LNCAP (cell line): ENCODE results near the gene LIX1.

Experiments
- CTCF ChIP-seq: fragments of 450-650 bp; IDR thresholded peaks from 2 replicates; pipeline ENCODE4 v1.5.1; 2017; ENCODE audit warnings: mild to moderate bottlenecking

LIX1 gene

GRCh38 chr5:97097326-97098230 lies 44.8 kb downstream of the LIX1 start:
- no peak for TF ChIP-seq CTCF

DNA sequence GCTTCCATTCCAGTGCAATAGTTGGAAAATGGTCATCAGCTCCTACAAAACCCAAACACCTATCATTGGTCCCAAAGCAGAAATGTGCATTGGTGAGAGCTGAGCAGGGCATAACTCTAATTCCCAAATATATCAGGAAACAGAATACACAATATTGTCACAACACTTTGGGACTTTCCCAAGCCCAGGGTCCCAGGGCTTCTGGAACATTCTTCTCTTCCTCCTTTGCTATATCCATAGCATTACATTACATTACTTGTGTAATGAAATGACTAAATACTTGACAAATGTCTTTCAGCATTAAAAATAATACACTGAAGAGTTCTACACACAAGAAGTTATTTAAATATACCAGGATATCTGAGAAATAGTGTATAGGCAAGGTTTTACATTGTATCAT lies 45.6 kb downstream of the LIX1 start:
- TF ChIP-seq CTCF, result no peak

GRCh38 chr5:97096191-97096590 lies 46.2 kb downstream of the LIX1 start:
- TF ChIP-seq CTCF, result no peak

- TF ChIP-seq CTCF, result no peak
Measured at GRCh38 chr5:97095318-97095732, 47.1 kb downstream of the LIX1 start.

DNA sequence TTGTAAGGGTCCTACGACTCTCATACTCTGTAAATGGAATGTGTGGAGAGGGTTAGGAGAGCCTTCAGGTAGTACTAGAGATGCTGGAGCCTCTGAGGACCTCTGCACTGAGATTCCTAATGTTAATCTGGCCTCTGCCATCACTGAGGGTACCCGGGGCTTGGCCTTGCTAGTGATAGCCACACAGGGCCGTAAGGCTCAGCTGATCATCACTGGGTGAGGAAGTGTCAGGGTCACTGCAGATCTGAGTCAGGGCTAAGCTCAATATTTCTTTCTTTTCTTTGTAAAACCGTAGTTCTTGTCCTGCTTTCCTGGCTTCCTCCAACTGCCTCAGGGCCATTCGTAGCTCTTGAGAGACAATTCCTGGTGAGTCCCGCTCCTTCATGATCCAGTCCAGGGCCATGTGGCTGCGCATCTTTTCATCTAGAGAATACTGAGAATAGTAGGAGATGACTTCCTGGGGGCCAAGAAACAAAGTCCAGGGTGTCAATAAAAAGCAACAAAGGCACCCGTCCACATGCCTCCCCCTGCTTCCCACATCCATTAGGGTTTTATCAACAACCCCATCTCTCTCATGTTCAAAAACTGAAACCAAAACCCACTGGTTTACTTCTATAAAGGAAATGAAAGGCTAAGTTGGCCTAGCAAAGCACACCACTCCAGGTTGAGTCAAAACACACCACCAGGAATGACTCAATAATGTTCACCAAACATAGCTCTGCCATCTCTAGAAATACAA lies 47.7 kb downstream of the LIX1 start:
- no peak for TF ChIP-seq CTCF

GRCh38 chr5:97093193-97093592 lies 49.2 kb downstream of the LIX1 start:
- TF ChIP-seq CTCF, result no peak

DNA sequence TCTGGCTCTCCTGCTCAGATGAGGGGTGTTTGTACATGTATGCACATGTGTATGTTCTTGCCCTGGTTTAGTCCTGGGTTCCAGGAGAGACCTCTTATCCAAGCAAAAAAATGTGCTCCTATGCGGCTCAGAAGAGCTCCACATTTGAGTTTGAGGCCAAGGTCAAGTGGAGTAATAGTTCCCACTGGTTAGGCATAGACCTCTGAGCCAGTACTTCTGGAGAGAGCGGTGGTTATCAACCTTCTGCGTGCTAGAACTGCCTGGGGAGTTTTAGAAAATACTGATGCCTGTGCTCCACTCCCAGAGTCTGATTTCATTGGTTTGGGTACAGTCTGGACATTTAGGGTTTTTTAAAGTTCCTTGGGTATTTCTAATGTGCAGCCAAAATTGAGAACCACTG lies 51.5 kb downstream of the LIX1 start:
- TF ChIP-seq CTCF, result no peak
